Activated T-cell treated with anti-CD3 and anti-CD28 coated beads, Interleukin-2, amount 50 U/mL, for 1 hour (primary cell): Measurements from ENCODE around the gene PARD3.
"Not testable (repeated sequence)": the region's sequence is repeated elsewhere in the genome, so short reads cannot be mapped to it uniquely, and the experiment has no call there.

Source experiments
- DNase-seq: peaks from one replicate; pipeline ENCODE4 v3.0.0-alpha.2; 2020

The PARD3 gene

GRCh38 chr10:34280599-34281374 lies 534.3 kb downstream of the PARD3 start:
- DNase-seq = no peak

- DNase-seq = no peak
These were observed 539.4 kb downstream of the PARD3 start for GRCh38 chr10:34275626-34276130.

- DNase-seq = no peak
These were observed 540.2 kb downstream of the PARD3 start for GRCh38 chr10:34274906-34275305.

- DNase-seq = no peak
These were observed 541.8 kb downstream of the PARD3 start for GRCh38 chr10:34273340-34273739.

- DNase-seq = no peak
These were observed 542.8 kb downstream of the PARD3 start for GRCh38 chr10:34272316-34272715.

- not testable (repeated sequence) for DNase-seq
These were observed 546.7 kb downstream of the PARD3 start for GRCh38 chr10:34268410-34268809.

GRCh38 chr10:34262985-34263384 lies 552.1 kb downstream of the PARD3 start:
- no peak for DNase-seq

GRCh38 chr10:34260904-34261303 lies 554.2 kb downstream of the PARD3 start:
- no peak for DNase-seq

GRCh38 chr10:34256216-34256615 lies 558.9 kb downstream of the PARD3 start:
- DNase-seq = no peak

- DNase-seq = no peak
These were observed 560.1 kb downstream of the PARD3 start for GRCh38 chr10:34255035-34255434.

GRCh38 chr10:34254596-34254995 lies 560.5 kb downstream of the PARD3 start:
- no peak for DNase-seq

GRCh38 chr10:34252111-34252510 lies 563.0 kb downstream of the PARD3 start:
- no peak for DNase-seq

- no peak for DNase-seq
These were observed 563.9 kb downstream of the PARD3 start for GRCh38 chr10:34251177-34251576.

GRCh38 chr10:34250722-34251121 lies 564.4 kb downstream of the PARD3 start:
- DNase-seq = no peak

GRCh38 chr10:34249634-34250033 lies 565.5 kb downstream of the PARD3 start:
- no peak for DNase-seq

GRCh38 chr10:34247560-34247959 lies 567.5 kb downstream of the PARD3 start:
- DNase-seq = no peak

- no peak for DNase-seq
These were observed 570.2 kb downstream of the PARD3 start for GRCh38 chr10:34244756-34245484.

- no peak for DNase-seq
These were observed 573.7 kb downstream of the PARD3 start for GRCh38 chr10:34241226-34242000.

GRCh38 chr10:34240039-34240438 lies 575.1 kb downstream of the PARD3 start:
- DNase-seq = no peak

- no peak for DNase-seq
These were observed 577.1 kb downstream of the PARD3 start for GRCh38 chr10:34237898-34238455.

GRCh38 chr10:34236931-34237330 lies 578.2 kb downstream of the PARD3 start:
- DNase-seq = no peak

GRCh38 chr10:34235164-34235832 lies 579.8 kb downstream of the PARD3 start:
- no peak for DNase-seq
